HG03103 (cell line): ENCODE data around the gene PNO1.
"Not testable (repeated sequence)": the region's sequence is repeated elsewhere in the genome, so short reads cannot be mapped to it uniquely, and the experiment has no call there.

Experiments
- ATAC-seq: cut with Tn5 transposase; IDR thresholded peaks from one replicate; pipeline ENCODE4 v1.9.1; 2021; ENCODE audit warnings: low read depth; ENCODE audit not compliant: unreplicated experiment

Gene PNO1

GRCh38 chr2:68157402-68158133 lies at the start of gene PNO1:
TSS of gene PNO1 (plus strand) at chr2:68157888. CDS start at chr2:68157935, 47 bp downstream.
- ATAC-seq: peak; percentile 88

GRCh38 chr2:68108120-68108519 lies 49.6 kb upstream of the PNO1 start:
- no peak for ATAC-seq

GRCh38 chr2:68110102-68110501 lies 47.6 kb upstream of the PNO1 start:
- ATAC-seq: peak; percentile 88

GRCh38 chr2:68115965-68116364 lies 41.7 kb upstream of the PNO1 start:
- ATAC-seq: no peak

GRCh38 chr2:68117922-68118321 lies 39.8 kb upstream of the PNO1 start:
- not testable (repeated sequence) for ATAC-seq

- no peak for ATAC-seq
Measured at GRCh38 chr2:68118816-68119215, 38.9 kb upstream of the PNO1 start.

GRCh38 chr2:68119504-68119903 lies 38.2 kb upstream of the PNO1 start:
- ATAC-seq: no peak

GRCh38 chr2:68121873-68122679 lies 35.6 kb upstream of the PNO1 start:
- ATAC-seq: no peak

- ATAC-seq: no peak
Measured at GRCh38 chr2:68122680-68122964, 35.1 kb upstream of the PNO1 start.

GRCh38 chr2:68124321-68124720 lies 33.4 kb upstream of the PNO1 start:
- no peak for ATAC-seq

- ATAC-seq: no peak
Measured at GRCh38 chr2:68125821-68126220, 31.9 kb upstream of the PNO1 start.

- ATAC-seq: no peak
Measured at GRCh38 chr2:68126561-68126960, 31.1 kb upstream of the PNO1 start.

- ATAC-seq: peak; percentile 77
Measured at GRCh38 chr2:68127358-68128242, 30.1 kb upstream of the PNO1 start.

GRCh38 chr2:68134120-68134519 lies 23.6 kb upstream of the PNO1 start:
- ATAC-seq: no peak

GRCh38 chr2:68134554-68134953 lies 23.1 kb upstream of the PNO1 start:
- ATAC-seq: no peak

GRCh38 chr2:68135448-68136320 lies 22.0 kb upstream of the PNO1 start:
- no peak for ATAC-seq

GRCh38 chr2:68141875-68142274 lies 15.8 kb upstream of the PNO1 start:
- ATAC-seq: no peak

GRCh38 chr2:68151037-68151436 lies 6.7 kb upstream of the PNO1 start:
- no peak for ATAC-seq

GRCh38 chr2:68152681-68153347 lies 4.9 kb upstream of the PNO1 start:
- ATAC-seq: no peak

GRCh38 chr2:68155618-68156017 lies 2.1 kb upstream of the PNO1 start:
- ATAC-seq: no peak
